SK-N-MC (cell line): ENCODE data around the gene RAVER1.
"Not testable (repeated sequence)": the region's sequence is repeated elsewhere in the genome, so short reads cannot be mapped to it uniquely, and the experiment has no call there.

Experiments used
- DNase-seq: peaks from one replicate; pipeline ENCODE4 v3.0.0-alpha.2; 2011; ENCODE audit warnings: low read depth, low spot score
- H3K27ac ChIP-seq: fragments of 200-600 bp; sonication (generic); 2 replicates; pipeline ENCODE4 v1.5.1; 2016; ENCODE audit warnings: mixed run types
- H3K36me3 ChIP-seq: fragments of 200-600 bp; sonication (generic); 2 replicates; pipeline ENCODE4 v1.6.1; 2017; ENCODE audit warnings: antibody characterized with exemption, low read length, mixed read lengths; ENCODE audit not compliant: insufficient read depth
- H3K4me3 ChIP-seq: fragments of 200-600 bp; sonication (generic); 2 replicates; pipeline ENCODE4 v1.5.1; 2016
- H3K9ac ChIP-seq: fragments of 200-600 bp; sonication (generic); 2 replicates; pipeline ENCODE4 v1.8.0; 2017; ENCODE audit warnings: mixed run types, mixed read lengths; ENCODE audit not compliant: insufficient read length
- H3K9me3 ChIP-seq: fragments of 200-600 bp; sonication (generic); 2 replicates; pipeline ENCODE4 v1.6.1; 2017; ENCODE audit warnings: low read depth, mild to moderate bottlenecking, antibody characterized with exemption, low read length, moderate library complexity, mixed read lengths
- EZH2 ChIP-seq: fragments of 200-600 bp; sonication (generic); IDR thresholded peaks from one replicate; pipeline ENCODE4 v1.6.1; 2017; ENCODE audit warnings: antibody characterized with exemption
- FOXP2 ChIP-seq: optimal IDR thresholded peaks from 2 replicates; pipeline ENCODE3; 2011; ENCODE audit warnings: mild to moderate bottlenecking, moderate library complexity; ENCODE audit not compliant: insufficient read depth; ENCODE audit errors: extremely low read length, control extremely low read depth
- POLR2AphosphoS5 ChIP-seq: IDR thresholded peaks from 2 replicates; pipeline ENCODE4 v1.6.1; 2012; ENCODE audit warnings: mild to moderate bottlenecking, low read depth, low read length, borderline replicate concordance

Gene RAVER1

GRCh38 chr19:10284960-10285278, 48.4 kb downstream of the RAVER1 start:
- H3K9me3 ChIP-seq, result no peaks in the 10 kb centered on the region
- no peak overlapping the region for H3K4me3 ChIP-seq
- no peak overlapping the region for H3K9ac ChIP-seq
- no peak for DNase-seq
- TF ChIP-seq EZH2 (no peak), FOXP2 (no peak), POLR2AphosphoS5 (no peak)
- no peaks in the 10 kb centered on the region for H3K36me3 ChIP-seq
- no peak overlapping the region for H3K27ac ChIP-seq

- no peak overlapping the region for H3K4me3 ChIP-seq
- no peaks in the 10 kb centered on the region for H3K36me3 ChIP-seq
- TF ChIP-seq FOXP2 (no peak), POLR2AphosphoS5 (no peak), EZH2 (no peak)
- no peak overlapping the region for H3K27ac ChIP-seq
- H3K9me3 ChIP-seq, result no peaks in the 10 kb centered on the region
- no peak for DNase-seq
- no peak overlapping the region for H3K9ac ChIP-seq
These were observed 49.0 kb downstream of the RAVER1 start for GRCh38 chr19:10284065-10284959.

- DNase-seq, result no peak
- H3K27ac ChIP-seq, result no peak overlapping the region
- no peak overlapping the region for H3K4me3 ChIP-seq
- TF ChIP-seq POLR2AphosphoS5, result no peak
- TF ChIP-seq FOXP2, result no peak
- no peak for TF ChIP-seq EZH2
- H3K9ac ChIP-seq, result no peak overlapping the region
- no peaks in the 10 kb centered on the region for H3K9me3 ChIP-seq
- H3K36me3 ChIP-seq, result no peaks in the 10 kb centered on the region
These were observed 49.8 kb downstream of the RAVER1 start for GRCh38 chr19:10283301-10284064.

- not testable (repeated sequence) for DNase-seq
These were observed 51.3 kb downstream of the RAVER1 start for GRCh38 chr19:10282043-10282442.

GRCh38 chr19:10279737-10280442, 53.4 kb downstream of the RAVER1 start:
- TF ChIP-seq POLR2AphosphoS5 (no peak), FOXP2 (no peak), EZH2 (no peak)
- H3K4me3 ChIP-seq, result no peak overlapping the region

More at GRCh38 chr19:10282043-10282442, 51.3 kb downstream of the RAVER1 start:
- H3K27ac ChIP-seq, H3K9ac ChIP-seq, H3K36me3 ChIP-seq, H3K4me3 ChIP-seq, H3K9me3 ChIP-seq: not testable (repeated sequence)

GRCh38 chr19:10278935-10279334, 54.4 kb downstream of the RAVER1 start:
- Histone ChIP-seq H3K4me3 (no peak overlapping the region), H3K27ac (no peak overlapping the region), H3K9ac (no peak overlapping the region), H3K36me3 (no peaks in the 10 kb centered on the region), H3K9me3 (no peaks in the 10 kb centered on the region)
- DNase-seq, result no peak
- no peak for TF ChIP-seq FOXP2
- TF ChIP-seq POLR2AphosphoS5, result no peak
- TF ChIP-seq EZH2, result no peak

More at GRCh38 chr19:10279737-10280442, 53.4 kb downstream of the RAVER1 start:
- Histone ChIP-seq H3K36me3 (no peaks in the 10 kb centered on the region), H3K9me3 (no peaks in the 10 kb centered on the region), H3K27ac (no peak overlapping the region), H3K9ac (no peak overlapping the region)
- no peak for DNase-seq

GRCh38 chr19:10277795-10278589, 55.3 kb downstream of the RAVER1 start:
- no peak for TF ChIP-seq POLR2AphosphoS5
- no peak for TF ChIP-seq EZH2
- TF ChIP-seq FOXP2, result no peak
- Histone ChIP-seq H3K36me3 (no peaks in the 10 kb centered on the region), H3K9ac (no peak overlapping the region), H3K27ac (no peak overlapping the region), H3K4me3 (no peak overlapping the region), H3K9me3 (no peaks in the 10 kb centered on the region)
- DNase-seq, result no peak
